BE2C (cell line): ENCODE measurements around the gene ELAC2.
A peak's percentile ranks its signal among the peaks of the same experiment; 100 is the strongest.

ENCODE experiments used
- DNase-seq: peaks from one replicate; pipeline ENCODE4 v3.0.0-alpha.2; 2020
- H3K27me3 ChIP-seq: fragments of 250-450 bp; sonication (Bioruptor Pico); 2 replicates; pipeline ENCODE4 v1.5.1; 2020; ENCODE audit warnings: mild to moderate bottlenecking
- H3K36me3 ChIP-seq: fragments of 250-450 bp; sonication (Bioruptor Pico); 2 replicates; pipeline ENCODE4 v1.5.1; 2020; ENCODE audit warnings: mild to moderate bottlenecking
- H3K4me1 ChIP-seq: fragments of 250-450 bp; sonication (Bioruptor Pico); 2 replicates; pipeline ENCODE4 v1.5.1; 2020
- H3K4me3 ChIP-seq: 2 replicates; pipeline ENCODE4 v1.5.1; 2011; ENCODE audit warnings: low read depth, low read length
- H3K9me3 ChIP-seq: fragments of 250-450 bp; sonication (Bioruptor Pico); 2 replicates; pipeline ENCODE4 v1.5.1; 2020
- CTCF ChIP-seq: IDR thresholded peaks from 2 replicates; pipeline ENCODE4 v1.5.1; 2012; ENCODE audit warnings: mild to moderate bottlenecking, low read depth, low read length

Gene ELAC2

GRCh38 chr17:13046361-13046760 lies 28.5 kb upstream of the ELAC2 start:
- Histone ChIP-seq H3K4me3 (no peak overlapping the region), H3K36me3 (no peaks in the 10 kb centered on the region), H3K27me3 (no peaks in the 10 kb centered on the region), H3K9me3 (no peaks in the 10 kb centered on the region), H3K4me1 (no peaks in the 10 kb centered on the region)
- DNase-seq: no peak
- no peak for TF ChIP-seq CTCF

- Histone ChIP-seq H3K36me3 (no peaks in the 10 kb centered on the region), H3K9me3 (no peaks in the 10 kb centered on the region), H3K4me1 (no peaks in the 10 kb centered on the region), H3K27me3 (no peaks in the 10 kb centered on the region), H3K4me3 (no peak overlapping the region)
- DNase-seq: no peak
- TF ChIP-seq CTCF: no peak
Observed at GRCh38 chr17:13044572-13045065, 26.8 kb upstream of the ELAC2 start.

GRCh38 chr17:13038931-13039665 lies 21.3 kb upstream of the ELAC2 start:
- DNase-seq: no peak
- Histone ChIP-seq H3K36me3 (no peaks in the 10 kb centered on the region), H3K27me3 (no peaks in the 10 kb centered on the region), H3K9me3 (no peaks in the 10 kb centered on the region), H3K4me1 (no peaks in the 10 kb centered on the region), H3K4me3 (no peak overlapping the region)
- TF ChIP-seq CTCF: no peak

GRCh38 chr17:13036751-13037150 lies 18.9 kb upstream of the ELAC2 start:
- no peak for TF ChIP-seq CTCF
- no peak overlapping the region for H3K4me3 ChIP-seq
- no peak for DNase-seq

GRCh38 chr17:13035420-13035819 lies 17.6 kb upstream of the ELAC2 start:
- no peaks in the 10 kb centered on the region for H3K36me3 ChIP-seq
- H3K9me3 ChIP-seq: no peaks in the 10 kb centered on the region
- H3K4me1 ChIP-seq: no peaks in the 10 kb centered on the region
- no peak for DNase-seq
- no peaks in the 10 kb centered on the region for H3K27me3 ChIP-seq
- no peak overlapping the region for H3K4me3 ChIP-seq
- no peak for TF ChIP-seq CTCF

More at GRCh38 chr17:13036751-13037150, 18.9 kb upstream of the ELAC2 start:
- Histone ChIP-seq H3K4me1 (no peaks in the 10 kb centered on the region), H3K9me3 (no peaks in the 10 kb centered on the region), H3K36me3 (no peaks in the 10 kb centered on the region), H3K27me3 (no peaks in the 10 kb centered on the region)

GRCh38 chr17:13031718-13032350 lies 14.0 kb upstream of the ELAC2 start:
- H3K27me3 ChIP-seq: no peaks in the 10 kb centered on the region
- H3K4me1 ChIP-seq: no peaks in the 10 kb centered on the region
- no peaks in the 10 kb centered on the region for H3K9me3 ChIP-seq
- peak; percentile 76 for TF ChIP-seq CTCF
- no peak overlapping the region for H3K4me3 ChIP-seq
- DNase-seq: peak; percentile 37
- no peaks in the 10 kb centered on the region for H3K36me3 ChIP-seq
